Natural killer cell (primary cell): ENCODE measurements around the gene APH1B. TPM values are rescaled to one million over a fixed set of nuclear protein-coding genes. Genes with fewer than 3 reads are reported as not detected.

Source experiments
- ATAC-seq, 3 donors: fragments of 150-1000 bp in 2 of 3; fragments of 200-7000 bp in 1 of 3; cut with Tn5 transposase; 1 replicate in 1 of 3; 2 replicates in 2 of 3; pipeline ENCODE4 v1.10.0; 2021; ENCODE audit warnings: mild to moderate bottlenecking in 2 of 3, moderate library complexity in 2 of 3
- DNase-seq, 2 donors: peaks; one replicate each; pipeline versions ENCODE4 v3.0.0 to v3.0.0-alpha.2; 2013 to 2021; ENCODE audit warnings: mixed read lengths in 1 of 2
- H3K27ac ChIP-seq: one replicate; pipeline ENCODE4 v1.5.1; 2013; ENCODE audit warnings: mild to moderate bottlenecking, low read length
- H3K27me3 ChIP-seq: one replicate; pipeline ENCODE4 v1.6.1; 2013; ENCODE audit warnings: low read length; ENCODE audit not compliant: control insufficient read depth, insufficient read depth
- H3K36me3 ChIP-seq: one replicate; pipeline ENCODE4 v1.6.1; 2013; ENCODE audit warnings: low read length; ENCODE audit not compliant: control insufficient read depth, insufficient read depth
- H3K4me1 ChIP-seq: one replicate; pipeline ENCODE4 v1.6.1; 2013; ENCODE audit warnings: low read length; ENCODE audit not compliant: control insufficient read depth, insufficient read depth
- H3K4me3 ChIP-seq: one replicate; pipeline ENCODE4 v1.5.1; 2013; ENCODE audit warnings: low read length
- H3K9me3 ChIP-seq: one replicate; pipeline ENCODE4 v1.6.1; 2013; ENCODE audit warnings: low read length; ENCODE audit not compliant: control insufficient read depth, insufficient read depth
- H3K27ac Mint-ChIP-seq, 2 donors: one replicate each; pipeline ENCODE4 v1.8.0; 2022; ENCODE audit warnings: mild to moderate bottlenecking in 2 of 2, mixed read lengths in 2 of 2, moderate library complexity in 1 of 2
- H3K27me3 Mint-ChIP-seq, 2 donors: one replicate each; pipeline ENCODE4 v1.8.0; 2022; ENCODE audit warnings: low read depth in 2 of 2, mixed read lengths in 2 of 2
- H3K36me3 Mint-ChIP-seq: one replicate; pipeline ENCODE4 v1.8.0; 2022; ENCODE audit warnings: mixed read lengths
- H3K4me1 Mint-ChIP-seq, 2 donors: one replicate each; pipeline ENCODE4 v1.8.0; 2022; ENCODE audit warnings: mixed read lengths in 2 of 2
- H3K4me3 Mint-ChIP-seq: one replicate; pipeline ENCODE4 v1.8.0; 2022; ENCODE audit warnings: mild to moderate bottlenecking, moderate library complexity, mixed read lengths
- H3K9me3 Mint-ChIP-seq, 2 donors: one replicate each; pipeline ENCODE4 v1.8.0; 2022; ENCODE audit warnings: mixed read lengths in 2 of 2
- CTCF ChIP-seq: fragments of 200-600 bp; IDR thresholded peaks from one replicate; pipeline ENCODE4 v1.8.0; 2022; ENCODE audit warnings: antibody characterized with exemption
- WGBS: methylation state at CpG from one replicate; pipeline ENCODE4 v1.1.7; 2013; ENCODE audit warnings: missing lambda C conversion rate; ENCODE audit not compliant: insufficient coverage; 5-methylcytosine and 5-hydroxymethylcytosine counted together
- intact Hi-C: fragments of 100-400 bp; cut with micrococcal nuclease; formaldehyde crosslinking; loops from one replicate; pipeline ENCODE4 v1.14.2; 2022
- total RNA-seq, 4 donors: library from RNA; stranded (reverse); fragments of 120-200 nt in 1 of 4; gene quantifications; one replicate each; pipeline versions ENCODE4 v1.2.3 to v1.2.4, GENCODE V29; 2013 to 2022

APH1B gene
- total RNA-seq, 3 donors from 2014 or later (not counting 1 experiment from before 2014, with no cell fraction given) = 8.6 to 12.4 (median 9.9) TPM

GRCh38 chr15:63353887-63354286 lies 76.5 kb downstream of the APH1B start:
- H3K27me3 ChIP-seq = no peaks in the 10 kb centered on the region
- no peaks in the 10 kb centered on the region for H3K4me1 Mint-ChIP-seq
- no peak overlapping the region for H3K4me3 ChIP-seq
- peaks cover 0 to 9% of the 10 kb centered on the region in 2 donors for H3K27me3 Mint-ChIP-seq
- H3K36me3 ChIP-seq = no peaks in the 10 kb centered on the region
- 94% methylated on average over 5 of the region's 5 CpGs for WGBS
- no peaks in the 10 kb centered on the region for H3K36me3 Mint-ChIP-seq
- no peak overlapping the region for H3K27ac Mint-ChIP-seq
- H3K27ac ChIP-seq = no peak overlapping the region
- no peak for ATAC-seq
- TF ChIP-seq CTCF = no peak
- intact Hi-C loops = no loop called here
- H3K9me3 Mint-ChIP-seq = no peaks in the 10 kb centered on the region
- H3K4me1 ChIP-seq = no peaks in the 10 kb centered on the region
- no peak overlapping the region for H3K4me3 Mint-ChIP-seq
- H3K9me3 ChIP-seq = no peaks in the 10 kb centered on the region
- DNase-seq = no peak

DNA sequence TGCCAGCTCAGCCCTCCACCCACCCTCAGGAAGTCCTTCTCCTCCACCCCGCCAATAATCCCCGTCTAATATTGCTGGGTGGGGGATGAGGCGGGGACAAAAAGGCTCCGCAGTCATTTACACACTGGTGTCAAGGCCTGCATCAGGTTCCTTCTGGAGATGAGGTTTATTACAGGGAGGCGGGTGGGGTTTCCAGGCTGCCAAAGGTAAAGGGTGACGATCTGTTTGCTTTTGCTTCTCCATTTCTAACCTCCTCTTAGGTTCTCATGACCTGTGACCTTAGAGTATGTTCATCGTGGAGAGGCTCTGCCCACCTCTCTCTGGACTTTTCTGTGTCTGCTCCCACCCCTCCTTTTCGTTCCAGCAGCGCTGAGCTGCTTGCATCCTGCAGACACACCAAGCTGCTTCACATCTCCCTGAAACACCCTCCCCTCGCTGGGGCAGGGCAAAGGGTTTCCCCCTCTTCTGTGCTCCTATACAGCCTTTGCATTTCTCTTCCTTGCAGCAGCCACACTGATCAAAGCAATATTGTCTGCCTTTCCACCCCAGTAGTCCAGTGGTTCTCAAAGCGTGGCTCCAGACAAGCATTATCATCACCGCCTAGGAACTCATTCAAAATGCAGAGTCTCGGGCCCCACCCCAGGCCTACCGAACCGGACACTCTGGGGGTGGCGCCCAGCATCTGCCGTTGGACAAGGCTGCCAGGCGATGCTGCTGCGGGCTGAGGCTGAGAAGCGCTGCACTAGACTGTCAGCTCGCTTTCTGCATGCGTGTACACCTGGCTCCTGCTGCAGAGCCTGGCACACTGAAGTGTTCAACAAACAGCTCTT lies 77.6 kb downstream of the APH1B start:
- Histone ChIP-seq H3K27ac (no peak overlapping the region), H3K9me3 (no peaks in the 10 kb centered on the region), H3K4me1 (no peaks in the 10 kb centered on the region), H3K4me3 (no peak overlapping the region), H3K36me3 (no peaks in the 10 kb centered on the region), H3K27me3 (no peaks in the 10 kb centered on the region)
- no peak for TF ChIP-seq CTCF
- Mint-ChIP-seq H3K27ac (no peak overlapping the region), H3K36me3 (no peaks in the 10 kb centered on the region), H3K4me3 (no peak overlapping the region), H3K4me1 (no peaks in the 10 kb centered on the region), H3K9me3 (no peaks in the 10 kb centered on the region), H3K27me3 (peaks cover 0 to 13% of the 10 kb centered on the region in 2 donors)
- DNase-seq (no peak), ATAC-seq (no peak)
- whole genome bisulfite sequencing = 88% methylated on average over 21 of the region's 22 CpGs
- intact Hi-C loops = no loop called here

DNA sequence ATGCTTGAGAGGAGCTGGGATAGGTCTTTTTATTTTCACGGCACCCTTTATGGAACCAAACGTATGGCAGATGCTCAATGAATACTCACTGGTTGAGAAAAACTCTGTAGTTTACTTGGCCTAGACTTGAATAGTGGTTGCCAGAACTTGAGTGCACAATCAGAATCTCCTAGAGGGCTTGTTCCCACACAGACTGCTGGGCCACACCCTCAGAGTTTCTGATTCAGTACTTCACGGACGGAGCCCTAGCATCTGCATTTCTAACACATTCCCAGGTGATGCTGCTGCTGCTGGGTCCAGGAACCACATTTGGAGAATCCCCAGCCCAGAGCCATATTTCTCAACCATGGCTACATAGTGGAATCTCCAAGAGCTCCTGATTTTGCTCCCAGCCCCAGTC lies 79.7 kb downstream of the APH1B start:
- Mint-ChIP-seq H3K4me3 (no peak overlapping the region), H3K27me3 (peaks cover 0 to 21% of the 10 kb centered on the region in 2 donors), H3K9me3 (no peaks in the 10 kb centered on the region)

More for the DNA sequence above, 79.7 kb downstream of the APH1B start:
- no peaks in the 10 kb centered on the region for H3K36me3 ChIP-seq
- no peaks in the 10 kb centered on the region for H3K27me3 ChIP-seq
- no peaks in the 10 kb centered on the region for H3K4me1 ChIP-seq
- DNase-seq (no peak), ATAC-seq (no peak)
- H3K27ac ChIP-seq = no peak overlapping the region
- Mint-ChIP-seq H3K27ac (no peak overlapping the region), H3K36me3 (no peaks in the 10 kb centered on the region), H3K4me1 (no peaks in the 10 kb centered on the region)
- H3K4me3 ChIP-seq = no peak overlapping the region
- no peak for TF ChIP-seq CTCF
- no peaks in the 10 kb centered on the region for H3K9me3 ChIP-seq
- intact Hi-C loops = no loop called here
- 99% methylated on average over 4 of the region's 4 CpGs for WGBS
